Left cardiac atrium (tissue), 4 donors: ENCODE measurements around the gene MYO1F. TPM values are rescaled to one million over a fixed set of nuclear protein-coding genes. Genes with fewer than 3 reads are reported as not detected.

Experiments
- ATAC-seq, 2 donors: fragments of 200-7000 bp; cut with Tn5 transposase; one replicate each; pipeline ENCODE4 v1.9.1; 2020; ENCODE audit warnings: mild to moderate bottlenecking in 2 of 2, moderate library complexity in 2 of 2
- DNase-seq: peaks from one replicate; pipeline ENCODE4 v3.0.0-alpha.2; 2020
- intact Hi-C, 2 donors: fragments of 100-400 bp; cut with DNase I; formaldehyde crosslinking; loops; one replicate each; pipeline versions ENCODE4 v1.14.1 to v1.15.1; 2022 to 2023
- total RNA-seq, 2 donors: library from RNA; stranded (reverse); fragmentation: NEBNext Ultra II Directional; extraction: Animal tissue kit (Norgen Biotek cat#: 25700); gene quantifications; one replicate each; pipeline ENCODE4 v1.2.1, GENCODE V29; 2021
- donor health status: DM: no; HTN: yes; CAD: no.
- donor health status: DM: no; HTN: yes; CAD: no; lungs with severe emphysema.
- donor health status: DM: yes; HTN: yes; CAD: no.
- donor health status: Dilated cardiomyopathy.

The MYO1F gene
- total RNA-seq, 2 donors from 2014 or later: 13.2 to 19.5 TPM

- peak; percentile 87 to 91 for ATAC-seq
- intact Hi-C loops: loop anchor here (5.0 to 10.0 kb wide), 2 partner anchors 94 to 151 kb away; partner anchors contain the start of gene MARCHF2 (in 1 of the 2)
- DNase-seq: peak; percentile 81
Measured at GRCh38 chr19:8505680-8506401, 71.4 kb downstream of the MYO1F start.

- intact Hi-C loops: loop anchor here (5.0 to 10.0 kb wide), 2 partner anchors 93 to 150 kb away; partner anchors contain the start of gene MARCHF2 (in 1 of the 2)
- DNase-seq: no peak
- no peak for ATAC-seq
Measured at GRCh38 chr19:8504919-8505318, 72.3 kb downstream of the MYO1F start.

- intact Hi-C loops: loop anchor here in 1 of 2 donors (10.0 kb wide), 1 partner anchor 149 kb away; no protein-coding TSS in a partner anchor
- ATAC-seq: no peak
- no peak for DNase-seq
Measured at GRCh38 chr19:8504171-8504570, 73.1 kb downstream of the MYO1F start.

- DNase-seq (no peak), ATAC-seq (no peak)
- intact Hi-C loops: loop anchor here in 1 of 2 donors (10.0 kb wide), 1 partner anchor 149 kb away; no protein-coding TSS in a partner anchor
Measured at GRCh38 chr19:8503510-8503909, 73.7 kb downstream of the MYO1F start.

GRCh38 chr19:8501981-8502380 lies 75.3 kb downstream of the MYO1F start:
- ATAC-seq (no peak), DNase-seq (no peak)
- intact Hi-C loops: loop anchor here in 1 of 2 donors (10.0 kb wide), 1 partner anchor 147 kb away; no protein-coding TSS in a partner anchor

- ATAC-seq: no peak
- no peak for DNase-seq
- intact Hi-C loops: loop anchor here in 1 of 2 donors (10.0 kb wide), 1 partner anchor 147 kb away; no protein-coding TSS in a partner anchor
Measured at GRCh38 chr19:8501516-8501915, 75.7 kb downstream of the MYO1F start.

- ATAC-seq (peak in 1 of 2 donors; percentile 21), DNase-seq (no peak)
- intact Hi-C loops: loop anchor here in 1 of 2 donors (10.0 kb wide), 1 partner anchor 145 kb away; no protein-coding TSS in a partner anchor
Measured at GRCh38 chr19:8500158-8500557, 77.1 kb downstream of the MYO1F start.

GRCh38 chr19:8499048-8499833 lies 78.0 kb downstream of the MYO1F start:
- intact Hi-C loops: no loop called here
- no peak for ATAC-seq
- DNase-seq: no peak

- intact Hi-C loops: no loop called here
- ATAC-seq: no peak
Measured at GRCh38 chr19:8498295-8498694, 78.9 kb downstream of the MYO1F start.

GRCh38 chr19:8494158-8494557 lies 83.1 kb downstream of the MYO1F start:
- intact Hi-C loops: no loop called here
- DNase-seq (no peak), ATAC-seq (no peak)

More at GRCh38 chr19:8498295-8498694, 78.9 kb downstream of the MYO1F start:
- no peak for DNase-seq

- DNase-seq (no peak), ATAC-seq (no peak)
- intact Hi-C loops: no loop called here
Measured at GRCh38 chr19:8491574-8491973, 85.7 kb downstream of the MYO1F start.

- ATAC-seq (no peak), DNase-seq (no peak)
- intact Hi-C loops: no loop called here
Measured at GRCh38 chr19:8490873-8491272, 86.4 kb downstream of the MYO1F start.

- intact Hi-C loops: no loop called here
- DNase-seq: no peak
- no peak for ATAC-seq
Measured at GRCh38 chr19:8490395-8490760, 86.9 kb downstream of the MYO1F start.

- DNase-seq (no peak), ATAC-seq (no peak)
- intact Hi-C loops: no loop called here
Measured at GRCh38 chr19:8489561-8490394, 87.5 kb downstream of the MYO1F start.

GRCh38 chr19:8488365-8488764 lies 88.9 kb downstream of the MYO1F start:
- ATAC-seq (no peak), DNase-seq (no peak)
- intact Hi-C loops: no loop called here

- DNase-seq (peak; percentile 53), ATAC-seq (peak; percentile 23 to 35)
- intact Hi-C loops: no loop called here
Measured at GRCh38 chr19:8487137-8487851, 89.9 kb downstream of the MYO1F start.

- ATAC-seq: no peak
- intact Hi-C loops: no loop called here
- no peak for DNase-seq
Measured at GRCh38 chr19:8486661-8487136, 90.5 kb downstream of the MYO1F start.
